Gastroesophageal sphincter (tissue), 3 donors: Measurements from ENCODE around the gene AMELX.

Source experiments
- CTCF ChIP-seq, 4 experiments: fragments of 200-600 bp in 2 of 4; fragments of 450-650 bp in 2 of 4; sonication (generic) in 1 of 4; IDR thresholded peaks; one replicate each; pipeline ENCODE4 v1.5.1; 2017 to 2019; ENCODE audit warnings: antibody characterized with exemption in 4 of 4, mild to moderate bottlenecking in 2 of 4, moderate library complexity in 2 of 4
- EP300 ChIP-seq: sonication (generic); formaldehyde crosslinking; IDR thresholded peaks from one replicate; pipeline ENCODE4 v1.6.1; 2017; ENCODE audit warnings: antibody characterized with exemption, mild to moderate bottlenecking
- POLR2A ChIP-seq, 2 donors: fragments of 450-650 bp; IDR thresholded peaks; one replicate each; pipeline ENCODE4 v1.6.1; 2017; ENCODE audit warnings: antibody characterized with exemption in 2 of 2, mild to moderate bottlenecking in 2 of 2, moderate library complexity in 1 of 2
- POLR2AphosphoS5 ChIP-seq: sonication (generic); formaldehyde crosslinking; IDR thresholded peaks from one replicate; pipeline ENCODE4 v1.6.1; 2017; ENCODE audit warnings: antibody characterized with exemption

DNA sequence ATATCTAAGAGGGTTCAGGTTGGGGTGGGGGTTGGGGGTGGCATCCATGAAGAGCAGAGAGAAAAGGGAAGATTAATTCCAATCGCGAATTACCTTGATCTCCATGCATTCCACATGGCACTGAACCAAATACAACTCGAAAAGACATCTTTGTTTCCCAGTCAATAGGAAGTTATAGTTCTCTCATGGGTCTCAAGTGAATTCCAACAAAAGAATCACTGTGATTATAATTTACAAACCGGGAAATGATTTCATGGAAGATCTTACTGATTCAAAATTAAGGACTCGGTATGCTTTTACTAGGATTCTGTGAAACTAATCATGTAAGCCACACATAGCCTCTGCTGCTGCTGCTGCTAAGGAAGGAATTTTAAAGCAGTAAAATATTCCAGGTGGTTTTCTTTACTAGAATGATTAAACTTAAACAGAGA is 26.6 kb upstream of the AMELX start:
- TF ChIP-seq POLR2AphosphoS5 (no peak), POLR2A (IDR thresholded peaks at IDR 0.05) (no peak), CTCF (IDR thresholded peaks at IDR 0.05) (no peak), EP300 (no peak)
